ENCODE data around the gene PGP. TPM values are rescaled to one million over a fixed set of nuclear protein-coding genes. Genes with fewer than 3 reads are reported as not detected.
A peak's percentile ranks its signal among the peaks of the same experiment; 100 is the strongest.

Gene PGP
- total and polyA plus RNA-seq, 3 experiments from 2014 or later: 14.7 to 30.9 (median 27.3) TPM

DNA sequence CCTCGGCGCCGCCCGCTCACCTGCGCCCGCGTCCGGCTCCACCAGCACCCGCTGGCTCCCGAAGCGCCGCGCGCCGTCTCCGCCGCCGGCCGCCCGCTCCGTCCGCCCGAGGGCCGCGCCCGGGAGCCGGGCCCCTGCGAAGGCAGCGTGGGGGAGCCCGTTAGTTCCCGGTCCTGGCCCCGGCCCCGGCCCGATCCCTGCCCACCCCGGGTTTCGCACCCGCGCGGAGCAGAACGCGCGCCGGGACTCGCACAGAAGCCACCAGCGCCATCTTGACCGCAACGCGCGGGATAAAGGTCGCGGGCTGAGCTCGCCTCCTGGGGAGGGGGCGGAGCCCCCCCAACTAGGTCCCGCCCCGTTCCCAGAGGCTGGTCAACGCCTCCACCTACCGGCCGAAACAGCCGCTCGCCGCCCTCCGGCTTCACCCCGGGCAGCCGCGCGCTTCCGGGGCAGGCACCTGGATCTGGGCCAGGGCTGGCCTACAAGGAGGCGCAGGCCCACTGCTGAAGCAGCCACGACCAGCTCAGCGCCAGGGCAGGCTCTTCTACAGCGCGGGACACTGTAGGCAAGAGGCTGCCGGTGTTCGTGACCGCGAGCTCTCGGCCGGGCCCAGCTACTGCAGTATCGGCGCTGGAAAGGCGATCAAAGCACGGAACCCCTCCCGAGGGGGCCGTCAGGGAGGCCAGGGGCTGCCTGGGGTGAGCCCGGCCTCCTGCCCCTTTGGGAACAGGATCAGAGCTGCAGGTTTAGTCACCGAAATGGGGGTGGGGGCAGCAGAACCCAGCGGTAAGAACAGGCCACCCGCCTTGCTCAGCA, 36.9 kb upstream of the PGP start, which contains the start of gene ECI1:
ECI1 (minus strand) TSS at position 292 of the 816 bp plus-strand sequence; CDS start at position 271, 21 bp downstream.
- H3K27ac ChIP-seq (ENCODE audit: low read depth, low read length): peak within 1 kb of the TSS; percentile 76
- peak within 1 kb of the TSS; percentile 65 for H3K4me3 ChIP-seq (ENCODE audit: low read length)
- ChIA-PET CTCF (interaction anchor here (0.8 to 4.2 kb wide), 14 partner anchors 12 to 247 kb away, joined by 3 to 30 read pairs (median 3); partner anchors contain the start of genes RNPS1, TEDC2 and TRAF7), POLR2A (interaction anchor here (0.7 to 1.9 kb wide), 8 partner anchors 17 to 262 kb away, joined by 3 to 13 read pairs (median 4); partner anchors contain the start of genes CCNF, MLST8, PGP and TRAF7)
- Mint-ChIP-seq H3K9me3 (no peaks in the 10 kb centered on the region), H3K36me3 (peaks cover 4 to 37% (median 4%) of the 10 kb centered on the region in 3 donors), H3K4me3 (peak within 1 kb of the TSS; percentile 84 to 94 (median 89)), H3K4me1 (peaks cover 3 to 12% (median 8%) of the 10 kb centered on the region in 3 donors), H3K27me3 (no peaks in the 10 kb centered on the region), H3K27ac (peak within 1 kb of the TSS; percentile 87 to 96 (median 92))
- peaks cover 8% of the 10 kb centered on the region for H3K4me1 ChIP-seq (ENCODE audit: insufficient read depth, low read length)
- H3K36me3 ChIP-seq (ENCODE audit: insufficient read depth, low read length): peaks cover 17% of the 10 kb centered on the region
- H3K27me3 ChIP-seq (ENCODE audit: insufficient read depth, low read length, poor library complexity, severe bottlenecking): no peaks in the 10 kb centered on the region
- peak; percentile 65 to 84 (median 74) for DNase-seq
- H3K9me3 ChIP-seq (ENCODE audit: low read length): no peaks in the 10 kb centered on the region

DNA sequence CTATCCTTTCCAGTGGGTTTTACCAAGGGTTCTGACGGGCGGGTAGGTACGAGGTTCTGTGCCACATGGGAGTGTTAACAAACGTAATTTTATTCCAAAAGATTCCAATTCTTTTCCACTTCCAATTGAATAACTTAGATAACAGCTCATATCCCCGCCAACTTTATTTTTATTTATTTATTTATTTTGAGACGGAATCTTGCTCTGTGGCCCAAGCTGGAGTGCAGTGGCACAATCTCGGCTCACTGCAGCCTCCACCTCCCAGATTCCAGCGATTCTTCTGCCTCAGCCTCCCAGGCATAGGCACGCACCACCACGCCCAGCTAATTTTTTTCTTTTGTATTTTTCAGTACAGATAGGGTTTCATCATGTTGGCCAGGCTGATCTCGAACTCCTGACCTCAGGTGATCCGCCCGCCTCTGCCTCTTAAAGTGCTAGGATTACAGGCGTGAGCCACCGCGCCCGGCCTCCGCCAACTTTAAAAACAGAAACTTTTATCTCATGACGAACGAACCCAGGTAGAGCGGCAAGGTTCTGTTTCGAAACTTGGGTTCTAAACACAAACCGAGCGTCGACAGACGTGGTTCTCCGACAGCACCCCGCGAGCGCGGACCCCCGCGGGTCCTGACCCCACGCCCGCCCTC, 36.1 kb upstream of the PGP start:
- peak in 1 of 5 donors; percentile 33 for DNase-seq
- Histone ChIP-seq H3K27ac (ENCODE audit: low read depth, low read length) (peak overlapping the region; percentile 76), H3K27me3 (ENCODE audit: insufficient read depth, low read length, poor library complexity, severe bottlenecking) (no peaks in the 10 kb centered on the region), H3K4me3 (ENCODE audit: low read length) (peak overlapping the region; percentile 65), H3K4me1 (ENCODE audit: insufficient read depth, low read length) (peaks cover 8% of the 10 kb centered on the region), H3K36me3 (ENCODE audit: insufficient read depth, low read length) (peaks cover 10% of the 10 kb centered on the region), H3K9me3 (ENCODE audit: low read length) (no peaks in the 10 kb centered on the region)
- H3K4me3 Mint-ChIP-seq: peak overlapping the region; percentile 84 to 94 (median 89)
- no peaks in the 10 kb centered on the region for H3K27me3 Mint-ChIP-seq
- no peaks in the 10 kb centered on the region for H3K9me3 Mint-ChIP-seq
- peaks cover 2 to 35% (median 4%) of the 10 kb centered on the region in 3 donors for H3K36me3 Mint-ChIP-seq
- peak overlapping the region; percentile 82 to 96 (median 90) for H3K27ac Mint-ChIP-seq
- ChIA-PET POLR2A (interaction anchor here (0.9 to 1.9 kb wide), 6 partner anchors 18 to 262 kb away, joined by 3 to 13 read pairs (median 6); partner anchors contain the start of genes MLST8, PGP and TRAF7), CTCF (interaction anchor here (0.8 to 4.2 kb wide), 8 partner anchors 12 to 246 kb away, joined by 3 to 30 read pairs (median 4); partner anchors contain the start of genes RNPS1, TEDC2 and TRAF7)
- H3K4me1 Mint-ChIP-seq: peaks cover 3 to 12% (median 8%) of the 10 kb centered on the region in 3 donors

DNA sequence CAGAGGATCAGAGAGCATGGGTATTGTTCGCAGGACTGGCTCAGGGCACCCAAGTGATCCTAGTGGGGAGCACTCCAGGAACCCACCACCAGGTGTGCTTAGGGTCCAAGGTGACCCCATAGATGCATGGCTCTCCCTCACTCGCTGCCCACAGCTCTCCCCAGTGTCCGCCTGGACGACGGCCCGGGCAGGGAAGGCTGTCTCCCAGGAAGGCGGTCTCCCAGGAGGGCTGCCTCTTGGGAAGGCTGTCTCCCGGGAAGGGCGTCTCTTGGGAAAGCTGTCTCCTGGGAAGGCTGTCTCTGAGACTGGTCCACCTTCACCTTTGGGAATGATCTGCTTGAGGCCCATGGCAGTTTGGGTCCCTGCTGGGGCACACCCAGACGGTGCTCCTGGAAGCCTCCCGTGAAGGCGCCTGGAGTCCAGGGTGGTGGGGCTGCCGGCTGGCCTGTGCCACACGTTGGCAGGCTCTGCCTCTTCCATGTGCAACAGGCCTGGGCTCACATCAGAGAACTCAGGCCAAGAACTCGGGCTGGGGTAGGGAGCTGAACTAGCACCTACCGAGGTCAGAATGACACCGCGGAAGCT, 31.8 kb upstream of the PGP start:
- H3K36me3 Mint-ChIP-seq: peaks cover 0 to 35% (median 3%) of the 10 kb centered on the region in 3 donors
- no peaks in the 10 kb centered on the region for H3K9me3 Mint-ChIP-seq
- Histone ChIP-seq H3K27me3 (ENCODE audit: insufficient read depth, low read length, poor library complexity, severe bottlenecking) (no peaks in the 10 kb centered on the region), H3K27ac (ENCODE audit: low read depth, low read length) (no peak overlapping the region), H3K36me3 (ENCODE audit: insufficient read depth, low read length) (peaks cover 5% of the 10 kb centered on the region), H3K4me1 (ENCODE audit: insufficient read depth, low read length) (peaks cover 8% of the 10 kb centered on the region), H3K4me3 (ENCODE audit: low read length) (no peak overlapping the region), H3K9me3 (ENCODE audit: low read length) (no peaks in the 10 kb centered on the region)
- DNase-seq: peak in 1 of 5 donors; percentile 45
- H3K27me3 Mint-ChIP-seq: no peaks in the 10 kb centered on the region
- H3K27ac Mint-ChIP-seq: peak overlapping the region in 1 of 8 donors; percentile 74
- ChIA-PET CTCF (no interaction called here), POLR2A (no interaction called here)
- H3K4me3 Mint-ChIP-seq: no peak overlapping the region
- H3K4me1 Mint-ChIP-seq: peaks cover 3 to 8% (median 8%) of the 10 kb centered on the region in 3 donors

DNA sequence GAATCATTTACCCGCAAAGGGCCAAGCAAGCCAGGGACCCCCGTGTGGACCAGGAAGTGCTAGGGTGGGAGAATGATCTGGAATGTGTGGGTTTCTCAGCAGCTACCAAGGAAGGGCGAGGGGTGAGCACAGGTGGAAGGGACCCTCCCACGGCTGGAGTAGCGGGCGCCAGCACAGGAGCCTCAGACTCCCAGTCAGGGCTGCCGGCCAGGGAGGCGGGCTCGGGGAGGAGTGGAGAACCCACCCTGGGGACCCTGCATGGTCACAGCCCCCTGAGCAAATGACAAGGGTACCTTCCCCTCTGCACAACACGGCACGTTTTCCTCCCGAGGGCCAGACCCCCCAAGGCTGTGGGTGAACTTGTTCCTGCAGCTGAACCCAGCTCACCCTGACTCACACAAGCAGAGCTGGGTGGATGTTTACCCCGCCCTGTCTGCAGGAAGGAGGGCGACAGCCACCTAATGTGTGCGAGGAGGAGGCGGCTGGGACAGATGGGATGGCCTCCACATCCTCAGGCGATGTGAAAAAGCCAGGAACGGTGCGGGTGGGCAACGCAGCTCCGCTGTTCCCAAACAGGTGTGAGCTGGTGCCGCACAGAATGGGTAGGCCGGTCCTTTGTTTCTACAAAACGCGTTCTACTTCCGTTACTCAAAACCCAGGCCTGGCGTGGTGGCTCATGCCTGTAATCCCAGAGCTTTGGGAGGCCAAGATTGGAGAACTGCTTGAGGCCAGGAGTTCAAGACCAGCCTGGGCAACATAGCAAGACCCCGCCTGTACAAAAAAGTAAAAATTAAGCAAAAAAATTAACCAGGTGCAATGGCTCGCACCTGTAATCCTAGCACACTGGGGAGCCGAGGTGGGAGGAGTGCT, 30.5 kb upstream of the PGP start:
- Mint-ChIP-seq H3K36me3 (peaks cover 0 to 35% (median 3%) of the 10 kb centered on the region in 3 donors), H3K27ac (peak overlapping the region in 1 of 8 donors; percentile 50), H3K27me3 (no peaks in the 10 kb centered on the region), H3K4me1 (no peaks in the 10 kb centered on the region), H3K4me3 (no peak overlapping the region), H3K9me3 (no peaks in the 10 kb centered on the region)
- Histone ChIP-seq H3K27me3 (ENCODE audit: insufficient read depth, low read length, poor library complexity, severe bottlenecking) (no peaks in the 10 kb centered on the region), H3K36me3 (ENCODE audit: insufficient read depth, low read length) (peaks cover 5% of the 10 kb centered on the region), H3K4me1 (ENCODE audit: insufficient read depth, low read length) (peaks cover 2% of the 10 kb centered on the region), H3K4me3 (ENCODE audit: low read length) (no peak overlapping the region), H3K9me3 (ENCODE audit: low read length) (no peaks in the 10 kb centered on the region), H3K27ac (ENCODE audit: low read depth, low read length) (no peak overlapping the region)
- DNase-seq: no peak
- ChIA-PET POLR2A (no interaction called here), CTCF (no interaction called here)

DNA sequence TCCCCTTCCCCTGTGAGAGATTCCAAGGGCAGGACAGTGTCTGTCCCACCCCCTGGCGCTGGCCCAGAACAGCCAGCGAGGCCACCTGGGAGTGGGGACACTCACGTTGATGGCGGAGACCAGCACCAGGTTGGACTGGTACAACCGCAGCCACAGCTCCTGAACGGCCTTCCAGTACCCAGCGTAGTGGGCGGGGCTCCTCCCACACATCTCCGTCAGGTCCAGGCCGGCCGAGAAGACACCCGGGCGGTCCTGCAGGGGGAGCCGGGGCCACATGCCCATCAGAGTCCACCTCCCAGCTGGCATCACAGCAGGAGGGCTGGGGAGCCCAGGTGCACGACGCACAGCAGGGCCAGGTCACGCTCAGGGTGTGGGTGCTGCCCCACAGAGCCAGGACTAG, 29.7 kb upstream of the PGP start:
- no peaks in the 10 kb centered on the region for H3K9me3 Mint-ChIP-seq
- H3K27me3 Mint-ChIP-seq: no peaks in the 10 kb centered on the region
- Histone ChIP-seq H3K36me3 (ENCODE audit: insufficient read depth, low read length) (peaks cover 5% of the 10 kb centered on the region), H3K27me3 (ENCODE audit: insufficient read depth, low read length, poor library complexity, severe bottlenecking) (no peaks in the 10 kb centered on the region), H3K9me3 (ENCODE audit: low read length) (no peaks in the 10 kb centered on the region), H3K4me1 (ENCODE audit: insufficient read depth, low read length) (no peaks in the 10 kb centered on the region), H3K27ac (ENCODE audit: low read depth, low read length) (no peak overlapping the region), H3K4me3 (ENCODE audit: low read length) (no peak overlapping the region)
- no peak overlapping the region for H3K4me3 Mint-ChIP-seq
- POLR2A ChIA-PET: no interaction called here
- H3K27ac Mint-ChIP-seq: no peak overlapping the region
- DNase-seq: no peak
- H3K4me1 Mint-ChIP-seq: no peaks in the 10 kb centered on the region
- CTCF ChIA-PET: no interaction called here
- peaks cover 0 to 35% (median 3%) of the 10 kb centered on the region in 3 donors for H3K36me3 Mint-ChIP-seq

DNA sequence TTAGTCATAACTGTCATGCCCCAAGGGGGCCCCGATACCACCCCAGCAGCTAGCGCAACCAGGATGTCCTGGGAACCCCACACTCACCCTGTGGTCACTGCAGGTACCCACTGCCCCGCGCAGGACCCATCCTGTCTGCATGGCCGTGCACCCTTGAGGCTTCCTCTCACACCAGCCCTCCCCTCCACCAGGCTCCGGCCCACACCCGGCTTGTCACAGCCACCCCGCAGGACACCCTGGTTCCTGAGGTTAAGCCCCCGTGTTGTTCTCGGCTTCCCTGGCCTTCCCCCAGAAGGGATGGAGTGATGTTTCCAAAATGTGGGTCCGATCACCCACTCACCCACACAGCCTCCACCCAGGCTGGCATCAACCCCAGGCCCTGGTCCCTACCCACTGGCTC, 29.1 kb upstream of the PGP start:
- H3K9me3 ChIP-seq (ENCODE audit: low read length): no peaks in the 10 kb centered on the region
- H3K27ac ChIP-seq (ENCODE audit: low read depth, low read length): no peak overlapping the region
- peaks cover 0 to 35% (median 3%) of the 10 kb centered on the region in 3 donors for H3K36me3 Mint-ChIP-seq
- ChIA-PET POLR2A (no interaction called here), CTCF (no interaction called here)
- H3K27ac Mint-ChIP-seq: no peak overlapping the region
- DNase-seq: no peak
- H3K4me3 ChIP-seq (ENCODE audit: low read length): no peak overlapping the region
- no peaks in the 10 kb centered on the region for H3K9me3 Mint-ChIP-seq
- no peaks in the 10 kb centered on the region for H3K4me1 ChIP-seq (ENCODE audit: insufficient read depth, low read length)
- no peak overlapping the region for H3K4me3 Mint-ChIP-seq
- H3K27me3 ChIP-seq (ENCODE audit: insufficient read depth, low read length, poor library complexity, severe bottlenecking): no peaks in the 10 kb centered on the region
- no peaks in the 10 kb centered on the region for H3K4me1 Mint-ChIP-seq
- H3K36me3 ChIP-seq (ENCODE audit: insufficient read depth, low read length): peaks cover 5% of the 10 kb centered on the region
- H3K27me3 Mint-ChIP-seq: no peaks in the 10 kb centered on the region

DNA sequence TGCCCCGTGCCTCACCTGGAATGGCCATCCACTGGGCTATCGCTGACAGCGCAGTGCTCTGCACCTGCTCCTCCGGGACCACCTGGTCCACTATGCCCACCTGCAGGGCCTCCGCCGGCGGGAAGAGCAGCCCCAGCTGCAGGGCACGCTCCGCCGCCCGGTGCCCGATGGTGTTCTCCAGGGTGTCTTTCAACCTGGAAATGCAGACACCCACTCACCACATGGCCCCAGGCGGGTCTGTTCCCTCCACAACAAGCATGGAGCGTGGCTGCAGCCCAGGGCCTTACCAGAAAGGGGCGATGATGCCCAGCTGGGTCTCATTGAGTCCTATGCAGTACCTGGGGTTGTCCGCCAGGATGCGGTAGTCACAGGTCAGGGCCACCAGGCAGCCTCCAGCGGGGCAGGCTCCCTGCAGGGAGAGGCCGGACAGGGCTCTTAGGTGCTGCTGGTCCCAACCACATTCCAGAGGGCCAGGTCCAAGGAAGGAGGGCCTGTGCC, 28.4 kb upstream of the PGP start:
- H3K27me3 Mint-ChIP-seq: no peaks in the 10 kb centered on the region
- DNase-seq: no peak

More for the DNA sequence above, 28.4 kb upstream of the PGP start:
- H3K27me3 ChIP-seq (ENCODE audit: insufficient read depth, low read length, poor library complexity, severe bottlenecking): no peaks in the 10 kb centered on the region
- H3K9me3 Mint-ChIP-seq: no peaks in the 10 kb centered on the region
- H3K27ac Mint-ChIP-seq: no peak overlapping the region
- no peaks in the 10 kb centered on the region for H3K9me3 ChIP-seq (ENCODE audit: low read length)
- no peaks in the 10 kb centered on the region for H3K4me1 ChIP-seq (ENCODE audit: insufficient read depth, low read length)
- POLR2A ChIA-PET: no interaction called here
- CTCF ChIA-PET: no interaction called here
- H3K36me3 ChIP-seq (ENCODE audit: insufficient read depth, low read length): peaks cover 5% of the 10 kb centered on the region
- H3K4me3 ChIP-seq (ENCODE audit: low read length): no peak overlapping the region
- no peak overlapping the region for H3K4me3 Mint-ChIP-seq
- no peaks in the 10 kb centered on the region for H3K4me1 Mint-ChIP-seq
- H3K27ac ChIP-seq (ENCODE audit: low read depth, low read length): no peak overlapping the region
- peaks cover 0 to 35% (median 3%) of the 10 kb centered on the region in 3 donors for H3K36me3 Mint-ChIP-seq

All from CD8-positive, alpha-beta memory T cell (primary cell).